Measurements from ENCODE around the gene C1QTNF6. TPM values are rescaled to one million over a fixed set of nuclear protein-coding genes. Genes with fewer than 3 reads are reported as not detected.
A peak's percentile ranks its signal among the peaks of the same experiment; 100 is the strongest.

The C1QTNF6 gene
- 38.2 TPM for polyA plus RNA-seq (2013, experiment 1 of 2)
- polyA plus RNA-seq (2013, experiment 2 of 2): 37.9 TPM

- Histone ChIP-seq H2BK5ac (ENCODE audit: low read depth, low read length, poor library complexity, severe bottlenecking) (peak within 1 kb of the TSS; percentile 83), H3K9ac (ENCODE audit: low read length) (peak within 1 kb of the TSS; percentile 89), H4K91ac (ENCODE audit: low read length) (peak within 1 kb of the TSS; percentile 98), H2AFZ (ENCODE audit: low read depth, low read length) (peak within 1 kb of the TSS; percentile 8), H3K27me3 (ENCODE audit: control insufficient read depth in 1 of 2, insufficient read depth in 1 of 2, low read length in 2 of 2) (no peaks in the 10 kb centered on the region), H3K23ac (ENCODE audit: low read length in 2 of 2) (peak within 1 kb of the TSS in 1 of 2 experiments; percentile 85), H3K4me1 (ENCODE audit: control insufficient read depth, insufficient read depth, low read depth, low read length) (peaks cover 17% of the 10 kb centered on the region), H3K27ac (ENCODE audit: low read length, poor library complexity, severe bottlenecking) (peak within 1 kb of the TSS; percentile 96), H2AK5ac (ENCODE audit: low read length, severe bottlenecking) (peak within 1 kb of the TSS; percentile 62), H2BK12ac (ENCODE audit: low read length in 2 of 2) (peak within 1 kb of the TSS; percentile 35 to 98), H4K8ac (ENCODE audit: low read length) (peak within 1 kb of the TSS; percentile 99), H3K79me1 (replicated peaks; ENCODE audit: low read length, poor library complexity, severe bottlenecking) (peaks cover 4% of the 10 kb centered on the region), H2BK120ac (ENCODE audit: low read depth, low read length) (peak within 1 kb of the TSS; percentile 83), H3K36me3 (ENCODE audit: control insufficient read depth in 1 of 2, insufficient read depth in 2 of 2, low read depth in 1 of 2, low read length in 2 of 2) (peaks cover 19 to 25% of the 10 kb centered on the region in 2 experiments), H3K4me2 (ENCODE audit: low read length, poor library complexity, severe bottlenecking) (peak within 1 kb of the TSS; percentile 72), H2BK15ac (ENCODE audit: low read depth, poor library complexity, severe bottlenecking) (peak within 1 kb of the TSS; percentile 88), H3K4me3 (ENCODE audit: insufficient read depth in 1 of 2, low read depth in 1 of 2, low read length in 2 of 2) (peak within 1 kb of the TSS; percentile 38 to 85), H3K4ac (ENCODE audit: low read depth in 1 of 2, low read length in 2 of 2) (peak within 1 kb of the TSS; percentile 57 to 97), H3K14ac (ENCODE audit: low read length in 2 of 2) (peak within 1 kb of the TSS in 1 of 2 experiments; percentile 31), H3K18ac (ENCODE audit: low read depth in 1 of 2, low read length in 2 of 2) (peak within 1 kb of the TSS; percentile 43 to 99), H3K9me3 (ENCODE audit: control insufficient read depth, low read length) (no peaks in the 10 kb centered on the region)
- WGBS: 8% methylated on average over 13 of the region's 17 CpGs
- peak; percentile 75 for DNase-seq
Measured at GRCh38 chr22:37187891-37188761, at the start of gene C1QTNF6. C1QTNF6 (minus strand) TSS chr22:37188247; CDS start chr22:37188213, 34 bp downstream.

- no peak overlapping the region for H3K27ac ChIP-seq (ENCODE audit: low read length, poor library complexity, severe bottlenecking)
- no peak overlapping the region for H2BK120ac ChIP-seq (ENCODE audit: low read depth, low read length)
- H3K79me1 ChIP-seq (replicated peaks; ENCODE audit: low read length, poor library complexity, severe bottlenecking): peaks cover 24% of the 10 kb centered on the region
- H3K36me3 ChIP-seq (ENCODE audit: control insufficient read depth in 1 of 2, insufficient read depth in 2 of 2, low read depth in 1 of 2, low read length in 2 of 2): peaks cover 6 to 62% of the 10 kb centered on the region in 2 experiments
- no peak overlapping the region for H2AFZ ChIP-seq (ENCODE audit: low read depth, low read length)
- H3K4ac ChIP-seq (ENCODE audit: low read depth in 1 of 2, low read length in 2 of 2): no peak overlapping the region
- no peak overlapping the region for H4K8ac ChIP-seq (ENCODE audit: low read length)
- no peak overlapping the region for H2AK5ac ChIP-seq (ENCODE audit: low read length, severe bottlenecking)
- no peak for DNase-seq
- no peak overlapping the region for H3K23ac ChIP-seq (ENCODE audit: low read length in 2 of 2)
- no peak overlapping the region for H3K4me3 ChIP-seq (ENCODE audit: insufficient read depth in 1 of 2, low read depth in 1 of 2, low read length in 2 of 2)
- H2BK12ac ChIP-seq (ENCODE audit: low read length in 2 of 2): no peak overlapping the region
- peaks cover 0 to 4% of the 10 kb centered on the region in 2 experiments for H3K27me3 ChIP-seq (ENCODE audit: control insufficient read depth in 1 of 2, insufficient read depth in 1 of 2, low read length in 2 of 2)
- H3K4me2 ChIP-seq (ENCODE audit: low read length, poor library complexity, severe bottlenecking): no peak overlapping the region
- H2BK5ac ChIP-seq (ENCODE audit: low read depth, low read length, poor library complexity, severe bottlenecking): no peak overlapping the region
- WGBS: 92% methylated on average over 3 of the region's 3 CpGs
- H4K91ac ChIP-seq (ENCODE audit: low read length): no peak overlapping the region
- H3K4me1 ChIP-seq (ENCODE audit: control insufficient read depth, insufficient read depth, low read depth, low read length): peaks cover 16% of the 10 kb centered on the region
- no peak overlapping the region for H3K18ac ChIP-seq (ENCODE audit: low read depth in 1 of 2, low read length in 2 of 2)
- no peak overlapping the region for H3K9ac ChIP-seq (ENCODE audit: low read length)
- no peaks in the 10 kb centered on the region for H3K9me3 ChIP-seq (ENCODE audit: control insufficient read depth, low read length)
- H3K14ac ChIP-seq (ENCODE audit: low read length in 2 of 2): no peak overlapping the region
- H2BK15ac ChIP-seq (ENCODE audit: low read depth, poor library complexity, severe bottlenecking): no peak overlapping the region
Measured at GRCh38 chr22:37235897-37236607, 48.0 kb upstream of the C1QTNF6 start.

- peak overlapping the region in 1 of 2 experiments; percentile 28 for H3K14ac ChIP-seq (ENCODE audit: low read length in 2 of 2)
- no peak overlapping the region for H3K4ac ChIP-seq (ENCODE audit: low read depth in 1 of 2, low read length in 2 of 2)
- H3K4me3 ChIP-seq (ENCODE audit: insufficient read depth in 1 of 2, low read depth in 1 of 2, low read length in 2 of 2): no peak overlapping the region
- peaks cover 0 to 4% of the 10 kb centered on the region in 2 experiments for H3K27me3 ChIP-seq (ENCODE audit: control insufficient read depth in 1 of 2, insufficient read depth in 1 of 2, low read length in 2 of 2)
- H2BK120ac ChIP-seq (ENCODE audit: low read depth, low read length): no peak overlapping the region
- no peak overlapping the region for H2BK5ac ChIP-seq (ENCODE audit: low read depth, low read length, poor library complexity, severe bottlenecking)
- peak overlapping the region in 1 of 2 experiments; percentile 35 for H2BK12ac ChIP-seq (ENCODE audit: low read length in 2 of 2)
- peak overlapping the region; percentile 6 for H2BK15ac ChIP-seq (ENCODE audit: low read depth, poor library complexity, severe bottlenecking)
- H3K18ac ChIP-seq (ENCODE audit: low read depth in 1 of 2, low read length in 2 of 2): peak overlapping the region in 1 of 2 experiments; percentile 53
- no peak overlapping the region for H3K23ac ChIP-seq (ENCODE audit: low read length in 2 of 2)
- WGBS: 91% methylated on average over 16 of the region's 16 CpGs
- no peak overlapping the region for H2AK5ac ChIP-seq (ENCODE audit: low read length, severe bottlenecking)
- DNase-seq: no peak
- no peak overlapping the region for H4K91ac ChIP-seq (ENCODE audit: low read length)
- H2AFZ ChIP-seq (ENCODE audit: low read depth, low read length): no peak overlapping the region
- no peaks in the 10 kb centered on the region for H3K9me3 ChIP-seq (ENCODE audit: control insufficient read depth, low read length)
- no peak overlapping the region for H3K9ac ChIP-seq (ENCODE audit: low read length)
- H3K27ac ChIP-seq (ENCODE audit: low read length, poor library complexity, severe bottlenecking): no peak overlapping the region
- H3K36me3 ChIP-seq (ENCODE audit: control insufficient read depth in 1 of 2, insufficient read depth in 2 of 2, low read depth in 1 of 2, low read length in 2 of 2): peaks cover 3 to 55% of the 10 kb centered on the region in 2 experiments
- H3K4me2 ChIP-seq (ENCODE audit: low read length, poor library complexity, severe bottlenecking): no peak overlapping the region
- peak overlapping the region; percentile 68 for H4K8ac ChIP-seq (ENCODE audit: low read length)
- peaks cover 23% of the 10 kb centered on the region for H3K4me1 ChIP-seq (ENCODE audit: control insufficient read depth, insufficient read depth, low read depth, low read length)
- peaks cover 24% of the 10 kb centered on the region for H3K79me1 ChIP-seq (replicated peaks; ENCODE audit: low read length, poor library complexity, severe bottlenecking)
Measured at GRCh38 chr22:37234736-37235711, 47.0 kb upstream of the C1QTNF6 start.
